Aorta (tissue), 5 donors: ENCODE measurements around the gene KRT83. TPM values are rescaled to one million over a fixed set of nuclear protein-coding genes. Genes with fewer than 3 reads are reported as not detected.

Experiments
- ATAC-seq: fragments of 200-7000 bp; cut with Tn5 transposase; one replicate; pipeline ENCODE4 v1.9.1; 2022; ENCODE audit warnings: moderate library complexity; ENCODE audit not compliant: low FRiP score
- DNase-seq, 2 donors: peaks; one replicate each; pipeline ENCODE4 v3.0.0-alpha.2; 2020
- H3K27ac ChIP-seq, 2 donors: one replicate each; pipeline ENCODE4 v1.5.1; 2013; ENCODE audit warnings: low read length in 2 of 2, mild to moderate bottlenecking in 2 of 2, moderate library complexity in 2 of 2, control low read depth in 1 of 2, inconsistent platforms in 1 of 2, low read depth in 1 of 2
- H3K27me3 ChIP-seq, 2 donors: one replicate each; pipeline ENCODE4 v1.6.1; 2013; ENCODE audit warnings: control low read depth in 1 of 2, low read length in 1 of 2, mild to moderate bottlenecking in 1 of 2, moderate library complexity in 1 of 2; ENCODE audit not compliant: insufficient read depth in 2 of 2, control insufficient read depth in 1 of 2
- H3K36me3 ChIP-seq, 2 donors: one replicate each; pipeline ENCODE4 v1.6.1; 2013; ENCODE audit warnings: control low read depth in 1 of 2, low read length in 1 of 2, mild to moderate bottlenecking in 1 of 2; ENCODE audit not compliant: insufficient read depth in 2 of 2, control insufficient read depth in 1 of 2
- H3K4me1 ChIP-seq, 2 donors: one replicate each; pipeline ENCODE4 v1.6.1; 2013; ENCODE audit warnings: low read length in 2 of 2, control low read depth in 1 of 2, mild to moderate bottlenecking in 1 of 2, moderate library complexity in 1 of 2; ENCODE audit not compliant: insufficient read depth in 2 of 2, control insufficient read depth in 1 of 2
- H3K4me3 ChIP-seq, 2 donors: one replicate each; pipeline ENCODE4 v1.5.1; 2013; ENCODE audit warnings: low read length in 2 of 2, control low read depth in 1 of 2, mild to moderate bottlenecking in 1 of 2
- H3K9me3 ChIP-seq: one replicate; pipeline ENCODE4 v1.6.1; 2013; ENCODE audit warnings: mild to moderate bottlenecking, low read length; ENCODE audit not compliant: control insufficient read depth
- WGBS, 2 donors: extraction: QIAGEN DNeasy Blood & Tissue Kit; methylation state at CpG; one replicate each; pipeline ENCODE4 v1.1.7; 2013; 5-methylcytosine and 5-hydroxymethylcytosine counted together
- intact Hi-C, 2 donors: fragments of 100-400 bp; cut with DNase I; formaldehyde crosslinking; loops; one replicate each; pipeline versions ENCODE4 v1.14.2 to v1.15.0; 2022
- polyA plus RNA-seq, 2 donors: library from polyadenylated mRNA; stranded (reverse); fragments of 200-250 nt; gene quantifications; one replicate each; pipeline ENCODE4 v1.2.3, GENCODE V29; 2013
- total RNA-seq, 2 donors: library from RNA; stranded (reverse); fragmentation: NEBNext Ultra II Directional; extraction: Animal tissue kit (Norgen Biotek cat#: 25700); gene quantifications; one replicate each; pipeline ENCODE4 v1.2.1, GENCODE V29; 2021
- donor health status: healthy with polysubstance abuse.
- donor health status: Bipolar disorder and iron deficiency.
- donor health status: DM: no; HTN: no; CAD: no.
- donor health status: DM: no; HTN: no; CAD: no.
- donor health status: DM: yes; HTN: yes; CAD: no.

The KRT83 gene
- total and polyA plus RNA-seq, 4 donors: not detected

- WGBS, 2 donors: 96% methylated on average over 12 of the region's 12 CpGs
- intact Hi-C loops: no loop called here
- Histone ChIP-seq H3K4me3 (no peak overlapping the region), H3K27me3 (no peaks in the 10 kb centered on the region), H3K36me3 (no peaks in the 10 kb centered on the region), H3K4me1 (no peaks in the 10 kb centered on the region), H3K9me3 (no peaks in the 10 kb centered on the region), H3K27ac (no peak overlapping the region)
- ATAC-seq (no peak), DNase-seq (no peak)
Observed at GRCh38 chr12:52363111-52363679, 42.0 kb upstream of the KRT83 start.

GRCh38 chr12:52362118-52362726 is 41.0 kb upstream of the KRT83 start:
- Histone ChIP-seq H3K9me3 (no peaks in the 10 kb centered on the region), H3K27me3 (no peaks in the 10 kb centered on the region), H3K4me1 (no peaks in the 10 kb centered on the region), H3K36me3 (no peaks in the 10 kb centered on the region), H3K4me3 (no peak overlapping the region), H3K27ac (no peak overlapping the region)
- DNase-seq: no peak
- intact Hi-C loops: no loop called here
- no peak for ATAC-seq
- WGBS, 2 donors: 89% methylated on average over 11 of the region's 11 CpGs

- Histone ChIP-seq H3K9me3 (no peaks in the 10 kb centered on the region), H3K4me3 (no peak overlapping the region), H3K27ac (no peak overlapping the region), H3K4me1 (no peaks in the 10 kb centered on the region), H3K27me3 (no peaks in the 10 kb centered on the region), H3K36me3 (no peaks in the 10 kb centered on the region)
- ATAC-seq (no peak), DNase-seq (no peak)
- intact Hi-C loops: no loop called here
- 71 to 90% methylated on average over 1 of the region's 1 CpG for WGBS, 2 donors
Observed at GRCh38 chr12:52361553-52361952, 40.4 kb upstream of the KRT83 start.

GRCh38 chr12:52360663-52361271 is 39.6 kb upstream of the KRT83 start:
- Histone ChIP-seq H3K4me3 (no peak overlapping the region), H3K36me3 (no peaks in the 10 kb centered on the region), H3K9me3 (no peaks in the 10 kb centered on the region), H3K4me1 (no peaks in the 10 kb centered on the region), H3K27me3 (no peaks in the 10 kb centered on the region), H3K27ac (no peak overlapping the region)
- WGBS, 2 donors: 82 to 83% methylated on average over 13 of the region's 13 CpGs
- ATAC-seq: no peak
- DNase-seq: peak in 1 of 2 donors; percentile 65
- intact Hi-C loops: no loop called here

GRCh38 chr12:52360106-52360662 is 39.0 kb upstream of the KRT83 start:
- no peaks in the 10 kb centered on the region for H3K36me3 ChIP-seq
- WGBS, 2 donors: 92 to 93% methylated on average over 7 of the region's 7 CpGs
- ATAC-seq (no peak), DNase-seq (peak in 1 of 2 donors; percentile 55)
- H3K4me1 ChIP-seq: no peaks in the 10 kb centered on the region
- no peaks in the 10 kb centered on the region for H3K27me3 ChIP-seq
- no peak overlapping the region for H3K4me3 ChIP-seq
- intact Hi-C loops: no loop called here
- H3K9me3 ChIP-seq: no peaks in the 10 kb centered on the region
- H3K27ac ChIP-seq: no peak overlapping the region

GRCh38 chr12:52359621-52360061 is 38.4 kb upstream of the KRT83 start:
- WGBS, 2 donors: 73 to 74% methylated on average over 5 of the region's 5 CpGs
- ATAC-seq: no peak

GRCh38 chr12:52358575-52359350 is 37.6 kb upstream of the KRT83 start:
- Histone ChIP-seq H3K27me3 (no peaks in the 10 kb centered on the region), H3K27ac (no peak overlapping the region), H3K36me3 (no peaks in the 10 kb centered on the region), H3K4me1 (no peaks in the 10 kb centered on the region), H3K9me3 (no peaks in the 10 kb centered on the region), H3K4me3 (no peak overlapping the region)
- ATAC-seq: no peak
- DNase-seq: peak in 1 of 2 donors; percentile 64
- intact Hi-C loops: no loop called here
- 91 to 96% methylated on average over 5 of the region's 5 CpGs for WGBS, 2 donors

More at GRCh38 chr12:52359621-52360061, 38.4 kb upstream of the KRT83 start:
- Histone ChIP-seq H3K36me3 (no peaks in the 10 kb centered on the region), H3K4me1 (no peaks in the 10 kb centered on the region), H3K27me3 (no peaks in the 10 kb centered on the region), H3K27ac (no peak overlapping the region), H3K4me3 (no peak overlapping the region), H3K9me3 (no peaks in the 10 kb centered on the region)
- intact Hi-C loops: no loop called here
- DNase-seq: peak in 1 of 2 donors; percentile 42

- Histone ChIP-seq H3K36me3 (no peaks in the 10 kb centered on the region), H3K9me3 (no peaks in the 10 kb centered on the region), H3K4me1 (no peaks in the 10 kb centered on the region), H3K27ac (no peak overlapping the region), H3K4me3 (no peak overlapping the region), H3K27me3 (no peaks in the 10 kb centered on the region)
- DNase-seq: peak in 1 of 2 donors; percentile 62
- no peak for ATAC-seq
- intact Hi-C loops: no loop called here
- WGBS, 2 donors: 93 to 95% methylated on average over 20 of the region's 20 CpGs
Observed at GRCh38 chr12:52356762-52357580, 35.8 kb upstream of the KRT83 start.
